ENCODE data around the gene PIP5K1B. TPM values are rescaled to one million over a fixed set of nuclear protein-coding genes. Genes with fewer than 3 reads are reported as not detected.

Gene PIP5K1B
- total RNA-seq, 6 experiments from 2014 or later: not detected

DNA sequence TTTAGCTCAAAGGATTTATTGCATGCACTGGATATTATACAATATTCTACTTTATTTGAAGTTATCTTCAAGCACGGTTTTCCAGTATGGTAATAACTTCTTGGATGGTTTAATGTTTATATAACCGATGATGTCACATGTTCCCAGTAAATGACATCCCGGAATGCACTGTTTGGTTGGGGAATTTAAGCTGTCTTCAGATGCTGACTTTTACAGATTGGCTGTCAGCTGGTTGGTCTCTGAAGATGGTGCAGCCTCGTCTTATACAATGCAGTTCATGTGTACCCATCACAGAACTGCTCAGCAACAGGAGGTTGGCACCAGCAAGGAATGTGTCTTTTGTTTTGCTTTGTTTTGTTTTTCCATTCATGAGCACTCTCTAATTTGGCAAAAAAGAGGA lies 165.0 kb downstream of the PIP5K1B start:
- no peak for DNase-seq

DNA sequence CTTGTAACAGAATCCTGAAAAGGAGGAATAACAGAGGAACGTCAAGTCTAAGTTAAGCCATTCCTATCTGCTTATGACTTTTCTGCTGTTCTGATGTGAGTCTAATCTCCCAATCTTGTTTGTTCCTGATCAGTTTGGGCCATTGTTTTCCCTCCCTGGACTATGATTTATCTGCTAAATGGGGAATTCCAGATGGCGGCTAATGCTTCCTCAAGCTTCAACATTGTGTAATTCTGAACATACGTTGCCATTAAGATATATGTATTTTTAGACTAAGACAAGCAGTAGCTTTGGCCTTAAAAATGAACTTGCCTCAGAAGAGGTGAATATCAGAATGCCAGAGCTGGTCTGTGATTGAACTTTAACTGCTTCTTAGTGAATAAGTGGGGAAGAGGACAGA lies 166.2 kb downstream of the PIP5K1B start:
- Mint-ChIP-seq H3K4me1 (ENCODE audit: low read depth) (no peaks in the 10 kb centered on the region), H3K27me3 (ENCODE audit: insufficient read depth) (peaks cover 6% of the 10 kb centered on the region)

More for the DNA sequence above, 165.0 kb downstream of the PIP5K1B start:
- H3K27ac Mint-ChIP-seq: no peak overlapping the region
- H3K27me3 Mint-ChIP-seq (ENCODE audit: insufficient read depth): peaks cover 6% of the 10 kb centered on the region
- H3K9me3 Mint-ChIP-seq: no peaks in the 10 kb centered on the region
- TF ChIP-seq, protein P1, sequence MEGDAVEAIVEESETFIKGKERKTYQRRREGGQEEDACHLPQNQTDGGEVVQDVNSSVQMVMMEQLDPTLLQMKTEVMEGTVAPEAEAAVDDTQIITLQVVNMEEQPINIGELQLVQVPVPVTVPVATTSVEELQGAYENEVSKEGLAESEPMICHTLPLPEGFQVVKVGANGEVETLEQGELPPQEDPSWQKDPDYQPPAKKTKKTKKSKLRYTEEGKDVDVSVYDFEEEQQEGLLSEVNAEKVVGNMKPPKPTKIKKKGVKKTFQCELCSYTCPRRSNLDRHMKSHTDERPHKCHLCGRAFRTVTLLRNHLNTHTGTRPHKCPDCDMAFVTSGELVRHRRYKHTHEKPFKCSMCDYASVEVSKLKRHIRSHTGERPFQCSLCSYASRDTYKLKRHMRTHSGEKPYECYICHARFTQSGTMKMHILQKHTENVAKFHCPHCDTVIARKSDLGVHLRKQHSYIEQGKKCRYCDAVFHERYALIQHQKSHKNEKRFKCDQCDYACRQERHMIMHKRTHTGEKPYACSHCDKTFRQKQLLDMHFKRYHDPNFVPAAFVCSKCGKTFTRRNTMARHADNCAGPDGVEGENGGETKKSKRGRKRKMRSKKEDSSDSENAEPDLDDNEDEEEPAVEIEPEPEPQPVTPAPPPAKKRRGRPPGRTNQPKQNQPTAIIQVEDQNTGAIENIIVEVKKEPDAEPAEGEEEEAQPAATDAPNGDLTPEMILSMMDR (IDR thresholded peaks at IDR 0.05): no peak
- no peaks in the 10 kb centered on the region for H3K4me1 Mint-ChIP-seq (ENCODE audit: low read depth)
- no peaks in the 10 kb centered on the region for H3K36me3 Mint-ChIP-seq (ENCODE audit: low read depth)
- no peak overlapping the region for H3K4me3 Mint-ChIP-seq

DNA sequence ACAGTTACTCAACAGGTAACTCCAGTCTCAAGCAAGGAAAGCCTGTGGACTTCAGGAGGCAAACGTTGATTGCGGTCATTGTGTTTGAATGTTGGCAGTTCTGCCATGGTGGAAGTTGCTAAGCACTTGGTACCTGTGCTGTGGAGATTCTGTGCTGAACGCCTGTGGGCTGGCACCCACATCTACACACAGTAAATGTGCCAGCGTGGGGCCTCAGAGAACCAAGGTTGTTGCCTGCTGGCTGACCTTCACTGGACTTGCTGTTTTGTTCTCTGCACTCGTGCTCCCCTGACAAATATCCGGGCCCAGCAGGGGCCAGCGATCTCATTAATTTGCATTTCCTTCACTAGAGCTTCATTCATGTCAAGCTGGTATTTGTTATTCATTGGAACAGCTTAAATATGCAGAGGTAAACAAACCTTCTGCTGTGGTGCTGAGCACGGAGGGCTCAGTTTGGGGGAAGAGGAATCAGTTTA lies 167.0 kb downstream of the PIP5K1B start:
- Mint-ChIP-seq H3K4me3 (no peak overlapping the region), H3K4me1 (ENCODE audit: low read depth) (no peaks in the 10 kb centered on the region), H3K9me3 (no peaks in the 10 kb centered on the region), H3K36me3 (ENCODE audit: low read depth) (no peaks in the 10 kb centered on the region), H3K27me3 (ENCODE audit: insufficient read depth) (peaks cover 6% of the 10 kb centered on the region; the same call in 1 of the 2 replicates), H3K27ac (no peak overlapping the region)
- DNase-seq: no peak
- TF ChIP-seq, protein P1 (IDR thresholded peaks at IDR 0.05): no peak

More for the DNA sequence above, 166.2 kb downstream of the PIP5K1B start:
- H3K27ac Mint-ChIP-seq: no peak overlapping the region
- H3K36me3 Mint-ChIP-seq (ENCODE audit: low read depth): no peaks in the 10 kb centered on the region
- no peak overlapping the region for H3K4me3 Mint-ChIP-seq
- TF ChIP-seq, protein P1 (IDR thresholded peaks at IDR 0.05): no peak
- H3K9me3 Mint-ChIP-seq: no peaks in the 10 kb centered on the region
- DNase-seq: no peak

DNA sequence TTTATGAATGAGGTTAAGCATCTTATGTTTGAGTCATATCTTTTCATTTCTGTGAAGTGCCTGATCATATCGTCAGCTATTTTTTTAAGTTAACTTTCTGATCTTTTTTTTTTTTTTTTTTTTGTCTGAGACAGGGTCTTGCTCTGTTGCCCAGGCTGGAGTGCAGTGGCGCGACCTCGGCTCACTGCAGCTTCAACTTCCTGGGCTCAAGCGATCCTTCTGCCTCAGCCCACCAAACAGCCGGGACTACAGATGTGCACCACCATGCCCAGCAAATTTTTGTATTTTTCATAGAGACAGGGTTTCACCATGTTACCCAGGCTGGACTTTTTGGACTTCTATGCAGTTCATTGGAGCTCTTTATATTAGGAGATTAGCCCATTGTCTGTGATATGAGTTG lies 168.1 kb downstream of the PIP5K1B start:
- Mint-ChIP-seq H3K36me3 (ENCODE audit: low read depth) (no peaks in the 10 kb centered on the region), H3K27me3 (ENCODE audit: insufficient read depth) (peaks cover 6% of the 10 kb centered on the region; the same call in 1 of the 2 replicates), H3K9me3 (no peaks in the 10 kb centered on the region), H3K27ac (no peak overlapping the region), H3K4me3 (no peak overlapping the region), H3K4me1 (ENCODE audit: low read depth) (no peaks in the 10 kb centered on the region)
- DNase-seq: no peak
- TF ChIP-seq, protein P1 (IDR thresholded peaks at IDR 0.05): no peak

DNA sequence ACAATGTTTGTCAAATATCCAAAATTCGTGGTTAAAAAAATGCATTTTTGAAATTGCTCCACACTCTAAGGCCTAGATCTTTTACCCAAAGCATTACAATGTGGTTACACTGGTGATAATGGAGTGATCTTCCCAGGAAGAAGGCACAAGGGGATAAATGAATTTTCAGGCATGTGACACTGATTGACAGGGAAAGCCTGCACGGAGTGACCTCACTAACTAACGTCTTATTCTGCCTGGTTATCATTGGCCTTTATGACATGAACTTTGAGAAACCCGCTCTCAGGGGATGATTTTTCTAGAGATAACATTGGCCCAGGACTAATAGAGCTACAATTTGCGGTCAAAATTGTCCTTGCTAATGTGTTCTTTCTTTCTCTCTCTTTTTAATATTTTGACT lies 171.2 kb downstream of the PIP5K1B start:
- H3K27me3 Mint-ChIP-seq (ENCODE audit: insufficient read depth): peaks cover 6% of the 10 kb centered on the region; the same call in 1 of the 2 replicates

More for the DNA sequence above, 171.2 kb downstream of the PIP5K1B start:
- no peaks in the 10 kb centered on the region for H3K9me3 Mint-ChIP-seq
- no peak overlapping the region for H3K4me3 Mint-ChIP-seq
- no peak overlapping the region for H3K27ac Mint-ChIP-seq
- H3K4me1 Mint-ChIP-seq (ENCODE audit: low read depth): no peaks in the 10 kb centered on the region
- no peak for DNase-seq
- no peaks in the 10 kb centered on the region for H3K36me3 Mint-ChIP-seq (ENCODE audit: low read depth)
- TF ChIP-seq, protein P1 (IDR thresholded peaks at IDR 0.05): no peak

Data from HFFc6 (cell line).